GM21528 (cell line): Measurements from ENCODE around the gene BMP7.

Experiments used
- ATAC-seq: cut with Tn5 transposase; IDR thresholded peaks from one replicate; pipeline ENCODE4 v1.9.1; 2021; ENCODE audit warnings: mild to moderate bottlenecking, moderate library complexity; ENCODE audit not compliant: unreplicated experiment, low FRiP score

Gene BMP7

DNA sequence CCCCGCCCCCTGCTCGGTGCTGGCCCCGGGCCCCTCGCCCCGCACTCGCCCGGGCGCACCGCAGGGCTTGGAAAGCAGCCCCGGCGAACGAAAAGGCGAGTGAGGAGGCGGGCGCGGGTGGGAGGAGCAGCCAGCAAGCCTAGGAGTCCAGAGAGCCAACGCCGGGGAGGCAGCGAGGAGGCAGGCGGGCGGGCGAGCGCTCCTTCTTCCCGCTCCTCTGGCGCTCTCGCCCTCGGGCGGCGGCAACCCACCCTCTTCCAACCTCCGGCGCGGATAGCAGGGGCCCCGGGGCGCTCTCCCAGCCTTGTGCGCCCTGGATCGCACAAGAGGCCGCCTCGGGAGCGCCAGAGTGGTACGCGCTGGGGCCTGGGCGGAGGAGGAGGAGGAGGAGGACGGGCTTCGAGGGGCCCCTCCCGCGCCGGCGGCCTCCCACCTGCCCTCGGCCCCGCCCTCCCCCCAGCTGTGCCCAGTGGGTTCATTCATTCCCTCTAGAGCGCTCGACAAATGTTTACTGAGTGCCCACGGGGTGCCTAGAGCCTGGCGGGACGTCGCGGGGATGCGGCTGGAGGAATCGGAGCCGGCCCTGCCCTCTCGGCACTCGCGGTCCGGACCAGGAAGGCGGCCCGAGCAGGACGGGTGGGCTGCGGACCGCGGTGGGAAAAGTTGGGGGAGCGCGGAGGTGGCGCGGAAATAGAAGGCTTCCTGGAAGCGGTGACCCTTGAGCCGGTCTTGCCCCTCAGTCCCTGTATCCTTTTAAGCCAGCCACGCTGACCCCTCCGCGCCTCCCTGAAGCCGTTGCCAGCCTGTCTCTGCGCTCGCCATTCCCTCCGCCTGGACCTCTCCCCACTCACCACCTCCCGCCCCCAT lies at the start of gene BMP7:
Gene BMP7 (minus strand): TSS at position 351 of the 867 bp plus-strand sequence. CDS start 519 bp downstream, outside the sequence.
- ATAC-seq, result no peak

DNA sequence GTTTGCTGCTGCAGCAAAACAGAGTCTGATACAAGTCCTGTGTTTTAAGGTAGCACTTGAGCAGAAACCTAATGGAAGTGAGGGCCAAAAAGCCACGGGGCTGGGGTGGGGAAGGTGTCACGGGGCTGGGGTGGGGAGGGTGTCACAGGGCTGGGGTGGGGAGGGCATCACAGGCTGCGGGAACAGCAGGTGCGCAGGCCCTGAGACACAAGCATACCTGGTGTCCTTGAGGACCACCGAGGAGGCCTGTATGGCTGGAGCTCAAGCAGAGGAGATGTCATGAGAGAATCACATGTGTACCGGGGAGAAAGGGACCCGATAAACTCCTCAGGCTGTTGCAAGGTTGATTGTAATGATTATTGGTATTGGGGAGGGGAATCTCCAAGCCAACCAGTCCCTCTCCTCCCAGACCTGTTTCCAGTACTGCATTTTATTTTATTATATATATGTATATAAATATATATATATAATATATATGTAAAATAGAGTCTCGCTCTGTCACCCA lies 49.6 kb upstream of the BMP7 start:
- no peak for ATAC-seq

DNA sequence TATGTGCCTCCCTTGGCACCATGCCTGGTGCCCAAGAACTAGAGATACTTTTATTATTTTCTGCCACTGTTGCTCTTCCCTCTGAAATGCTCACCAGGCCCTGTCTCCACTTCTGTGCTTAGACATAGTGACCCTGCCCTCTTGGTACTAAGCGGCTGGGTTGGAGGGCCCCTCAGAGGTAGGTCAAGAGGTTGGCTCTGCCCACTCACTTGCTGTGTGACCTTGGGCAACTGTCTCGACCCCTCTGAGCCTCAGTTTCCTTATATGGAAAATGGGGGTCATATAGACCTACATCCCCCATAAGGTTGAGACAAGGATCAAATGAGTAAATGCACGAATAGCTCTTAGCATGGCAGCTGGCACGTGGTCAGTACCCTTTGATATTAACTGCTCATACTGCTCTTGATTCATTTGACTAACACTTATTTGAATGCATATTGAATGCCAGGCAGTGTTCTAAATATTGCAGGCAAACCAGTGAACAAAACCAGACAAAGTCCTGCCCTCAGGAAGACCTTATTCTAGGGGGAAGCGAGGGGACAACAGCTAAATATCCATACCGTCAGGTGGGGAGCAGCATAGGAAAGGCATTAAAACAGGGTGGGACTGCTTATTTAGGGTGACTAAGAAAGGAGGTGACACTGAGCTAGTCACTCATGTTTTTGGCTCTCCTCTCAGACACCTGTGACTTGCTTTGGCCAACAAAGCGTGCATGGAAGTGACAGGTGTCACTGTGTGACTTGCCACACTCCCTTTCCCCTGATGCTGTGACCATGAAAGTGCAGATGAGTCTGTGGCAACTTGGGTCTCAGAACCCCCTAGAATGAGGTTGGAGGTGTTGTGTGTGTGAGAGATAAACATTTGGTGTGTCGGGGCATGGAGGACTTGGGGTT lies 48.9 kb upstream of the BMP7 start:
- no peak for ATAC-seq

DNA sequence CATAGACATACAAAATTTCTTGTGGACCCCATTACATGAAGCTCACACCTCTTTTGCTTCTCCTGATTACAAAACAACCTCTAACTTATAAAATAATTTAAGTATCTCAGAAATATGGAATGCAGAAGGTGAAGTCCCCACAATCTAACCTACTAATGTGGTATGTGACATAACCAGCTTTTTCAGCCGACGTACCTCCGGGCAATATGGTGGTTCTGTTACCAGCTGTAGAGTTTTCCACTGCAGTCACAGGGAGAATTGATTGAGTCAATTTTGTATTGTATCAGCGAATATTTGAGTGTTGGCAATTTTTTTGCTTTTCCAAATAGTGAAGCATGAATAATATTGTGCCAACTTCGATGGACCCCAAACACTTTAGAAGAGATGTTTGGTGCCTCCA lies 47.5 kb upstream of the BMP7 start:
- ATAC-seq, result no peak

DNA sequence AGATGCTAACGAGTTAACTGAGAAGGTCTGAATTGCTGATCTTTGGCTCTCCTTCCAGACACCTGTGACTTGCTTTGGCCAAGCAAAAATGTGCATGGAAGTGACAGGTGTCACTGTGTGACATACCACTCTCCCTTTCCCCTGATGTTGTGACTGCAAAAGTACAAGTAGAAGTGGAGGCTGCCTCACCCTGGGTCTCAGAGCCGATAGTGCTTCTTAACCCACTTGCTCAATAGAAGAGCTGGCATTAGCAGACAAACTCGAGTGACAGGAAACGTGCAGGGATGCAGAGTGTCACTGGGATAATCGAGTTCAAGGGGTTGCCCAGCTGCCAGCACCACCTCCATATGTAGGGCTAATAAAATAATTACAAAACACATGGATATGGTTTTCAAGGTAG lies 46.8 kb upstream of the BMP7 start:
- ATAC-seq, result no peak

DNA sequence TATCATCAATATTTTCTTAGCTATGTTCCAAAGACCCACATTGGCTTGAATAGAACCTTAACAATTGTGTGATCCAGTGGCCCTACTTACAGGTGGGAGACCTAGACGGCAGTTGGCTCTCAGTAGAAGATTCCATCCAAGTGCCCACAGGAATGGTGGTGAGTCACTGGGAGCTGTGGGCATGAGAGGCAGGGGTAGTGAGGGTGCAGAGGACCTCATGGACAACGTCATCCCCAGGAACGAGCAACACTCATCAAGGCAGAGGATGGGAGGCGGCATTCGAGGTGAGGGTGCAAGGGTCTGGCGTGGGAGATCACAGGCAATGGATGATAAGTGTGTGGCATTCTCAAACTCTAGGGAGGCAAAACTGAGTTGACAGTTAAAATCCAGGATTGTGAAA lies 45.7 kb upstream of the BMP7 start:
- no peak for ATAC-seq

DNA sequence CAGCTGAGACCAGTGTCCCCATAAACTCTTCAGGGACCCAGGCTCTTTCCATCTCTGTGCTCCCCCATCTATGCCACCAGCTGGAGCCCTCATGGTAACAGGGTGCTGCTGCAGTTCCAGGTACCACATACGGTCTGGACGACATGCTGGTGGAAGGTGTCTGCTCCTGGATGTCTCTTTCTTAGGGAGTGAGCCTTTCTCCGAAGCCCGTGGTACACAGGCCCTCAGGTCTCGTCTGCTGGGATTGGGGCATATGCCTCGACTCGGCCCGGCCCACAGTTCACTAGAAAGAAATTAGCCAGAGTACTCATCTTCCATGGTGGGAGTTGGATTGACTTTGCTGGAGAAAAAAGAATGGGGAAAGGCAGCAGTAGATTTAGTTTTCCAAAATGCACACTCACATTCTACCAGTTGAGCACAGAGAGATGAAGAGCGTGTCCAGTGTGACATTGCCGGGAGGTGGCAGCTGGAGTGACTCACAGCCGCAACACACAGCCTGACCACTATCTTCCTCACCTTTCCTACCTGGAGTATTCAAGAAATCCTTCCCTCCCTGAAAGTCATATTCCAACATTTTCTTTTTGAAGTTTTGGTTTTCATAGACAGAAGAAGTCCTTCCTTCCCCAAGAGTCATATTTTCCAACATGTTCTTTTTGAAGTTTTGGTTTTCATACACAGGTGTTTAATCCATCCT lies 44.5 kb upstream of the BMP7 start:
- ATAC-seq, result no peak

DNA sequence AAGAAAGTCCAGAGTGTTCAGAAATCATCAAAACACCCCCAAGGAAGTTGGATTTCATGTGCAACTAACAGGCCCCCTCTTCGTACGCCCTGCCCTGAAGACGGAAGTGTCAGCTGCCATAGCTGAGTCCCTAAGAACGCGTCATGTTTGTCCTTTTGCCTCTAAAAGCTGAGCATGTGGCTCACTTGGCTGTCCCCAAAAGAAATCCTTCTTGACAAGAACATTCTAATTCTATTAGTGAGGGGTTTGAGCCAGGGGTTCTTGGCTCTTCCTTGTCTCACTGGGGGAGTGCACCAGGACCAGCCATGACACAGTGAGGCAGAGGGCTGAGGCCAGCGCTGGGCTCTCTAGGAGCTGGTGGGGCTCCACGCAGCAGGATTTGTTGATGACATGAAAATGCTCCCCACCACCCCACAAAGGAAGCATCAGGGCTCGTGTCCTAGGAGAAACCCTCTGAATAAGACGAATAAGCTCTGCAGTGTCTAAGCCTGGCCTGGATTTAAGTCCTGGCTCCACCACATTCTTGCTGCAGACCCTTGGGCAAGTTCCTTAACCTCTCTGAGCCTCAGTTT lies 43.2 kb upstream of the BMP7 start:
- no peak for ATAC-seq

DNA sequence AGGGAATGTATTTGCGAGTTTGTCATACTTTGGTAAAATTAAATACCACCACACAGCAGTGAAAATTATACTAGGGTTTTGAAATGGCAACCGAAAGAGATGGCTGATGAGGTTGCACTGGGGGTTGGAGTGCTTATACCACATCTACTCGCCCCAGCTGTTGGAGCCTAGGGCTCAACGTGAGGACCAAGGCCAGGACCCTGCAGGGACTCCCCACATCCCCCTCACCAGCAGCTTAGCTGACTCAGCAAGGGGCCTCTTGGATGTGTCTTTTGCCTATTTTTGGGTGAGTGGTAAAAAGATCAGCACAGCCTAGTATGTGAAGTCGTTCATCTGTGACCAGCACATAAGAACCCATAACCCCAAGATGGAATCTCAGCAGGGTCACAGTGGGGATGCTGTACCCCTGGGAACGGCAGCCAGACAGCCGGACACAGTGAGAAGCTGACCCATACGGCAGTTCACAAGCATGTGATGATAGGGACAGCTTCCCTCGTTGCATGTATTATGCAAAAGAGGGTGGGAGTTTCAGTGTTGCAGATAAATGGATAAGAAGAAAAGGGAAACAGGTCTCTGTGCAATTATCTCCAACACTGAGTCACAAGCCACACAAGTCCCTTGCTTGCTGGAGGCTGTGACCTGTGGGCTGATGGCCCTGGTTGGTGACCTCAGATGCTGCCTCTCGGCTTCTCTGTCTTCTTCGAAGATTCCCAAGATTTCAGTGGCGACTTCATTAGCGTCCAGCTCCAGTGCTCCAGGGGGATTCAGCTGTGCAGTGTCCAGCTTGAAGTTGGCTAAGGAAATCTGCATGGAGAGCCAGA lies 42.2 kb upstream of the BMP7 start:
- no peak for ATAC-seq

DNA sequence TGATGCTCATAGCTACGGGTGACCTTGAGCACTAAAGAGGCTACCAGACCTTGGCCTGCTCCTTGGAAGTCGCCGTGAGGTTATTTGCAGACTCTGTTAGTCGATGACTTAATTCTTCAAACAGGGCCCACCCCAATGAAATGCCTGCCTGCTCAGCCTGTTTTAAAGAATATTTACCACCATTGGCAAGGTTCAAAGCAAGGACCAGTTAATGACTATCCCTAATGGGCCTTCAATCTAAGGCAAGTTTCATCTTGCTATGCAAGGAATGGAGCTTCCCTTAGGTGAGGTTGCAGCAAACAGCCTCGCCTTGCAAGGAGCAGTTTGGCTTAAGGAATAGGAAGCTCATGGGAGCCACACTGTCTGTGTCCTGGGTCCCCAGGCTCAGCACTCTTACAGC lies 40.3 kb upstream of the BMP7 start:
- ATAC-seq, result no peak

DNA sequence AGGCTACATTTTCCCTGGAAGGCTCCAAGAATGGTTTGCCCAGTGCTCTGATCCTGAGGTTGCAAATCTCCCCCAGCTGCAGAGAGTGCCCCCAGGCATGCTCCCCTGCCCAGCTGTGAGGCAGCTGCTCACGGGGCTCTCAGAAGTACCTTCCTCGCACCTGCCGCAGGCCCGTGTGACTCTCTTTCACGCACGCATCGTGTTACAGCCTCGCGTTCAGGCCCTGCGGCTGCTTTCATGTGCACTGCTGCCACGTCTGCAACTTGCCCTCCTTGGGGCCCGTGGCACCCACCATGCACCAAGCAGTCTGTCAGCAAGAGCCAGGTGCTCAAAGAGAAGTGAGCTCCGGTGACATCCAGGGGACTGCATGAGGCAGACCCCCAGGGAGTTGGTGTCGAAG lies 34.6 kb upstream of the BMP7 start:
- no peak for ATAC-seq

DNA sequence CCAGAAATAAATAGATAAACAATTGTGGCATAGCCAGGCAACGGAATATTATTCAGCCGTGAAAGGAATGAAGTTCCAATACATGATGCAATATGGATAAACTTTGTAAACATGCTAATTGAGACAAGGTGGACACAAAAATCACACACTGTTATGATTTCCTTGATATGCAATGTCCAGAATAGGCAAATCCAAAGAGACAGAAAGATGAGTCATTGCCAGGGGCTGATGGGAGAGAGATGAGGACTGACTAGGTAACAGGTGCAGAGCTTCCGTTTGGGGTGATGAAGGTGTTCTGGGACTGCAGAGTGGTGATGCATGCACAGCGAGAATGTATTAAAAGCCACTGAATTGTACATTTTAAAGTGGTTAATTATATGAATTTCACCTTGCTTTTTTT lies 32.0 kb upstream of the BMP7 start:
- ATAC-seq, result no peak

DNA sequence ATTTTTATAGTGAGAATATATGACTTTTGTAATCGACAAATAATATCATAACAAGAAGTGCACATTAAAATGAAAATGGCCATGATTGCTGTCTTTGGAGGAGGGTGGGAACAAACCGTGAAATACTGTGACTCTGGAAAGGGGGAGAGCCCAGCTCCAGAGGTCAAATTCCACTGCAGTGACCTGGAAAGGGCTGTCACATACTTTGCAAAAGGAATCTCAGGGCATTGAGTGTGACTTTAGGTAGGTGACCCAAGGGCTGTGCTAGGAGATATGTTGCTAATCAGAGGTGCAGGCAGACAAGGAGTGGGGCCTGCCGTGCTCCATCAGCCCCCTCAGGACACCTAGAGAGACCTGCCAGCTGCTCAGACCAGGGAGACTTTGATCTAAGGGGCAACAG lies 28.1 kb upstream of the BMP7 start:
- ATAC-seq, result no peak

DNA sequence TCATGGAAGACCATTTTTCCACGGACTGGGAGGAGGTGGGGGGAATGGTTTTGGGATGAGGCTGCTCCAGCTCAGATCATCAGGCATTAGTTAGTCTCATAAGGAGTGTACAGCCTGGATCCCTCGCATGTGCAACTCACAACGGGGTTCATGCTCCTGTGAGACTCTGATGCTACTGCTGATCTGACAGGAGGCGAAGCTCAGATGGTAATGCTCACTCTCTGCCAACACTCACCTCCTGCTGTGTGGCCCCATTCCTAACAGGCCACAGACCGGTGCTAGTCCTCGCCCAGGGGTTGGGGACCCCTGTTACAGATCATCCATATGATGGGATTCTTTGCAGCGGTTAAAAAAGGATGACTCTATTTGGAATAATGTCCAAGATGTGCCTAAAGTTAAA lies 27.6 kb upstream of the BMP7 start:
- no peak for ATAC-seq

DNA sequence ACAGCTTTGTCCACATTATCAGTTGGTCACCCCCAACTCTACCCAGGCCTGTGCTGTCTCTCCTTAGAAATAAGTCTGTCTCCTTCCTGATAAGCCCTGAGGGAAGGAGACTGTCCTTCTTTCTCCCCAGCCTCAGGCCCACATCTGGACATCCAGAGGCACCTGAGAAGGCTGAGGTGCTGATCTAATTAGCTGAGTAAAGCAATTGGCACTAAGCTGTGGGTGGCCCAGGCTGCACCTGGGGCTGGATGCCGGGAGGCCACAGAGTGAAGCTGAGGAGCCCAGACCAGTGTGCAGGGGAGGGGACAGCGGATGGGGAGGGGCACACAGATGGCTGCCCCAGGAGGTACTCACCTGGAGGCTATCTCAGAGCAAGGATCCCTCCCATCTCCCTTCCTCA lies 26.2 kb upstream of the BMP7 start:
- ATAC-seq, result no peak

DNA sequence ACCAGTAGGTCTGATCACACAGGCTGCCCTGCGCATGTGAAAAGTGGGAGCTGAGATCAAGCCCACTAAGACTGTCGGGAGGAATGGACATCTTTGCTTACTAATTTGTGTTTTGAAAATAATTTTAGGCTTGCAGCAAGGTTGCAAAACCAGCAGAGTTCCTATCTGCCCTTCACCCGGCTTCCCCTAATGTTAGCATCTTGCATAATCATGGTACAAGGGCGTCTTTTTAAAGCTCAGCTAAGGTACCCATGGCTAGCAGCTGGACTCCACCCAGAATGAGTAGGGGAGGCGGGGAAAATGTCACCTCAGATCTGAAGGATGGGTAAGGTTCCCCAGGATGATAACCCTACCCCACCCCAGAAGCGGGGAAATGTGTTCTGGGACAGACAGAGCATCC lies 25.3 kb upstream of the BMP7 start:
- ATAC-seq, result no peak

DNA sequence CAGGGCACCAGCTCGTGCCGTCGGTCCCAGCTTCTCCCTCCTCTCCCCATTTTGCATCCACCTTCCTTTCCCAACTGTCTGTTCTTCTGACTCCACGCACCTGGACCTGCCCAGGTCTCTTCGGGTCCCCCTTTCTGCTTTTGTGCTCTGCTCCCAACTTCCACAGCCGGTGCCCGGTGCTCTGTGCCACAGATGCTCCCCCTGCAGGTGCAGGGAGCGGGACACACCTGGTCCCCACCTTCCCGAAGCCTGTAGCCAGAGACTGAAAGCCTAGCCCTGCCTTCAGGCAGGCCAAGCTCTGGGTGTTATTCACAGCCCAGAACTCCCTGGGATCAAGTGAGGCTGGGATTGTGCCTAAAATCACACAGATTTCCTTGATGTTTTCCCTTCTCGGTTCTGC lies 24.6 kb upstream of the BMP7 start:
- no peak for ATAC-seq

DNA sequence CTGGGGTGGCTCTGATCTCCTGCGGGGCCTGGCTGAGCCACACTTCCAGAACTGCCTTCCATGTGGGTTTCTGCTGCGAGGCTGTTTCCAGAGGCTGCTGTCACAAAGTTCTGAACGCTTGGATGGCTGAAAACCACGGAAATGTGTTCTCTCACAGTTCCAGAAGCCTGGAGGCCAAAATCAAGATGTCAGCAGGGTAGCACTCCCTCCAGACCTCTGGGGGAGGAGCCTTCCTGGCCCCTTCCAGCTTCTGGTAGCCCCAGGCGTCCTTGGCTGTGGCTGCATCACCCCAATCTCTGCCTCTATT lies 23.7 kb upstream of the BMP7 start:
- no peak for ATAC-seq

DNA sequence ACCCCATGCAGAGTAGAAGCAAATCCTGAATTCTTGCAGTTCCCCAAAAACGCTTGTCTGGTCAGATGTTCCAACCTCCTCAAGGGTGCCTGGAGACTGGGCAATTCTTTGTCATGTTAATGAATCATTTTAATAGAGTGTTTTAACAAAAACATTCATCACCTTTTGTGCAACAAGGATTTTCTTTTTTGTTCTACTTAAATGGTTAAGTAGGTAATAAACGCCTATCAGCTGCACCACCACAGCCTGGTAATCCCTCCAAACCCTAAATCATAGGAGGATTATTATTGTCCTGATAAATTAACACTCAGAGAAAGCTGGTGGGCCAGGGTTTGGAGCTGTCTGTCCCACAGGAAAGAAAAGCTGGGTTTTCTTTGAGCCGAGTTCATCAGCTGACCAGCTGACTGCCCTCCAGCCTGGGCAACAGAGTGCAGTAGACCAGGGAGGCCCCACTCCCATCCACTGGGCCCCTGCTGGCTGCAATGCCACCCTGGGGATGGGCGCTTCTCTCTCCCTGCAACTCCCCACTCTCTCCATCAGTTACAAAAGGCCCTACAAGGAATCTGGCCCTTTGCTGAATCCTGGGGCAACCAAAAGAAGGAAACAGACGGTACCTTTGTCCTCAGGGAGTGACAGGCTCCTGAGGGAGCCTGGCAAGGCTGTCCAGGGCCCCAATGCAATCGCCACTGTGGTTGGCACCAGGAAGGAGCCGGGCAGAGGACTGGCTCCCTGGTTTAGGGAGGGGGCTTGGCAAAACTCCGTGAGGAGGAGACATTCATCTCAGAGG lies 23.1 kb upstream of the BMP7 start:
- ATAC-seq, result no peak
